GM13976 (cell line): ENCODE results near the gene SERPINB10.

Source experiments
- DNase-seq: peaks from one replicate; pipeline ENCODE4 v3.0.0; 2012; ENCODE audit warnings: low spot score
- CTCF ChIP-seq: IDR thresholded peaks from 2 replicates; pipeline ENCODE4 v1.5.1; 2012; ENCODE audit warnings: borderline replicate concordance, mild to moderate bottlenecking; ENCODE audit not compliant: insufficient read depth; ENCODE audit errors: extremely low read depth, missing control alignments, control extremely low read depth
- in situ Hi-C: fragments of 300-500 bp; cut with MboI; formaldehyde crosslinking; loops from one replicate; pipeline ENCODE4 v1.12.0; 2022; ENCODE audit warnings: low sequenced_read_pairs, mixed read lengths, inconsistent platforms; ENCODE audit not compliant: unreplicated experiment

SERPINB10 gene

GRCh38 chr18:63869374-63869773 lies 38.4 kb upstream of the SERPINB10 start:
- DNase-seq: no peak
- in situ Hi-C loops: no loop called here
- no peak for TF ChIP-seq CTCF

GRCh38 chr18:63869851-63870250 lies 37.9 kb upstream of the SERPINB10 start:
- no peak for TF ChIP-seq CTCF
- DNase-seq: no peak
- in situ Hi-C loops: no loop called here

GRCh38 chr18:63871836-63872235 lies 35.9 kb upstream of the SERPINB10 start:
- in situ Hi-C loops: no loop called here
- TF ChIP-seq CTCF: no peak
- no peak for DNase-seq

GRCh38 chr18:63872586-63872985 lies 35.2 kb upstream of the SERPINB10 start:
- DNase-seq: no peak
- TF ChIP-seq CTCF: no peak
- in situ Hi-C loops: no loop called here

GRCh38 chr18:63878343-63878742 lies 29.4 kb upstream of the SERPINB10 start:
- DNase-seq: no peak
- no peak for TF ChIP-seq CTCF
- in situ Hi-C loops: no loop called here

- DNase-seq: no peak
- TF ChIP-seq CTCF: no peak
- in situ Hi-C loops: no loop called here
Measured at GRCh38 chr18:63878925-63879324, 28.8 kb upstream of the SERPINB10 start.

GRCh38 chr18:63879709-63880108 lies 28.0 kb upstream of the SERPINB10 start:
- in situ Hi-C loops: no loop called here
- TF ChIP-seq CTCF: no peak
- no peak for DNase-seq
